SH-SY5Y (cell line): Measurements from ENCODE around the gene PCDHB12.

Experiments
- GATA2 ChIP-seq: IDR thresholded peaks from 2 replicates; pipeline ENCODE4 v1.6.1; 2011; ENCODE audit warnings: mild to moderate bottlenecking, low read depth, low read length
- GATA3 ChIP-seq: IDR thresholded peaks from 2 replicates; pipeline ENCODE4 v1.6.1; 2011; ENCODE audit warnings: low read depth, mild to moderate bottlenecking, low read length, moderate library complexity

DNA sequence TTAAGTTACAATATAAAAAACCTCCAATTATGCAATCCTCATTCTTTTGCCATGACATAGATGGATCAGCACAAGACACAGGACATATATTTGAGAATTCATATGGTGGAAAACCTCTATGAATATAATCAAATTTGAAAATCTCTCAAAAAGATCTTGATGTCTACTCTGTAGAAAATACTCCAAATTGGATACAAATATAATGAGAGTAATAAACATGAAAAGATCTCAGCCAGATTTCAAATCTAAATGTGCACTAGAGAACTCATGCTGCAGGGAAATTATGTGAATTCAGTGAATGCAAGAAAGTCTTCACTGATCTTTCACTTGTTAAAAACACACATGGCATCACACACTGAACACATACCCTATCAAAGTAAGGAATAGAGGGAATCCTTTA, 50.4 kb downstream of the PCDHB12 start:
- TF ChIP-seq GATA2 (no peak), GATA3 (no peak)
